Mesenchymal stem cell (in vitro differentiated cells and primary cell): ENCODE measurements around the gene OXSR1.

ENCODE experiments used
- DNase-seq: peaks from one replicate; pipeline ENCODE4 v3.0.0-alpha.2; 2013
- H2AFZ ChIP-seq: one replicate; pipeline ENCODE4 v1.6.1; 2013; ENCODE audit warnings: low read depth, mild to moderate bottlenecking, control low read depth, inconsistent platforms, low read length, moderate library complexity
- H2AK5ac ChIP-seq: 2 replicates; pipeline ENCODE4 v1.6.1; 2013; ENCODE audit warnings: low read length, moderate library complexity, mild to moderate bottlenecking, inconsistent platforms; ENCODE audit not compliant: severe bottlenecking
- H2BK120ac ChIP-seq: one replicate; pipeline ENCODE4 v1.6.1; 2013; ENCODE audit warnings: low read depth, mild to moderate bottlenecking, inconsistent platforms, low read length, moderate library complexity
- H2BK12ac ChIP-seq, 2 experiments: one replicate each; pipeline ENCODE4 v1.6.1; 2013; ENCODE audit warnings: inconsistent platforms in 2 of 2, low read length in 2 of 2, mild to moderate bottlenecking in 2 of 2, moderate library complexity in 2 of 2, control low read depth in 1 of 2
- H2BK15ac ChIP-seq: one replicate; pipeline ENCODE4 v1.6.1; 2013; ENCODE audit warnings: mild to moderate bottlenecking, low read depth, inconsistent platforms; ENCODE audit not compliant: poor library complexity, severe bottlenecking
- H2BK5ac ChIP-seq: 2 replicates; pipeline ENCODE4 v1.6.1; 2013; ENCODE audit warnings: low read depth, mild to moderate bottlenecking, low read length, control low read depth, inconsistent platforms; ENCODE audit not compliant: poor library complexity, severe bottlenecking
- H3K14ac ChIP-seq, 2 experiments: one replicate each; pipeline ENCODE4 v1.6.1; 2013; ENCODE audit warnings: inconsistent platforms in 2 of 2, low read length in 2 of 2, control low read depth in 1 of 2, mild to moderate bottlenecking in 1 of 2, moderate library complexity in 1 of 2
- H3K18ac ChIP-seq, 2 experiments: one replicate each; pipeline ENCODE4 v1.6.1; 2013; ENCODE audit warnings: inconsistent platforms in 2 of 2, low read length in 2 of 2, control low read depth in 1 of 2, low read depth in 1 of 2, mild to moderate bottlenecking in 1 of 2
- H3K23ac ChIP-seq, 2 experiments: one replicate each; pipeline ENCODE4 v1.6.1; 2013; ENCODE audit warnings: inconsistent platforms in 2 of 2, low read length in 2 of 2, mild to moderate bottlenecking in 2 of 2, moderate library complexity in 2 of 2, control low read depth in 1 of 2
- H3K27ac ChIP-seq: 2 replicates; pipeline ENCODE4 v1.5.1; 2013; ENCODE audit warnings: mild to moderate bottlenecking, moderate library complexity, low read length, control low read depth, inconsistent platforms; ENCODE audit not compliant: poor library complexity, severe bottlenecking
- H3K27me3 ChIP-seq, 2 experiments: 2 replicates each; pipeline versions ENCODE4 v1.6.1 to v1.7.0; 2013; ENCODE audit warnings: low read length in 2 of 2, mild to moderate bottlenecking in 2 of 2, moderate library complexity in 2 of 2, control low read depth in 1 of 2, inconsistent platforms in 1 of 2; ENCODE audit not compliant: control insufficient read depth in 1 of 2, insufficient read depth in 1 of 2
- H3K36me3 ChIP-seq, 2 experiments: 2 replicates each; pipeline versions ENCODE4 v1.6.1 to v1.7.0; 2013; ENCODE audit warnings: low read length in 2 of 2, control low read depth in 1 of 2, inconsistent platforms in 1 of 2, low read depth in 1 of 2, mild to moderate bottlenecking in 1 of 2; ENCODE audit not compliant: insufficient read depth in 2 of 2, control insufficient read depth in 1 of 2
- H3K4ac ChIP-seq, 2 experiments: one replicate each; pipeline ENCODE4 v1.6.1; 2013; ENCODE audit warnings: inconsistent platforms in 2 of 2, low read length in 2 of 2, mild to moderate bottlenecking in 2 of 2, moderate library complexity in 2 of 2, control low read depth in 1 of 2, low read depth in 1 of 2
- H3K4me1 ChIP-seq: 2 replicates; pipeline ENCODE4 v1.6.1; 2013; ENCODE audit warnings: low read depth, low read length, control low read depth; ENCODE audit not compliant: control insufficient read depth, insufficient read depth
- H3K4me2 ChIP-seq: 2 replicates; pipeline ENCODE4 v1.6.1; 2013; ENCODE audit warnings: low read length, mild to moderate bottlenecking, inconsistent platforms; ENCODE audit not compliant: poor library complexity, severe bottlenecking
- H3K4me3 ChIP-seq, 2 experiments: 2 replicates each; pipeline versions ENCODE4 v1.5.1 to v1.7.0; 2013; ENCODE audit warnings: low read length in 2 of 2, mild to moderate bottlenecking in 2 of 2, control low read depth in 1 of 2, low read depth in 1 of 2; ENCODE audit not compliant: insufficient read depth in 1 of 2
- H3K79me1 ChIP-seq: replicated peaks from 2 replicates; pipeline ENCODE4 v1.6.1; 2013; ENCODE audit warnings: mild to moderate bottlenecking, control low read depth, low read length, inconsistent platforms; ENCODE audit not compliant: poor library complexity, severe bottlenecking
- H3K9ac ChIP-seq: 2 replicates; pipeline ENCODE4 v1.7.0; 2013; ENCODE audit warnings: mild to moderate bottlenecking, low read length, moderate library complexity
- H3K9me3 ChIP-seq: 2 replicates; pipeline ENCODE4 v1.7.0; 2013; ENCODE audit warnings: mild to moderate bottlenecking, low read length; ENCODE audit not compliant: control insufficient read depth
- H4K8ac ChIP-seq: one replicate; pipeline ENCODE4 v1.6.1; 2013; ENCODE audit warnings: inconsistent platforms, mild to moderate bottlenecking, low read length, moderate library complexity
- H4K91ac ChIP-seq: one replicate; pipeline ENCODE4 v1.6.1; 2013; ENCODE audit warnings: mild to moderate bottlenecking, low read length, inconsistent platforms
- WGBS: methylation state at CpG from one replicate; pipeline ENCODE4 v1.1.7; 2013; ENCODE audit warnings: mixed read lengths; 5-methylcytosine and 5-hydroxymethylcytosine counted together

The OXSR1 gene

DNA sequence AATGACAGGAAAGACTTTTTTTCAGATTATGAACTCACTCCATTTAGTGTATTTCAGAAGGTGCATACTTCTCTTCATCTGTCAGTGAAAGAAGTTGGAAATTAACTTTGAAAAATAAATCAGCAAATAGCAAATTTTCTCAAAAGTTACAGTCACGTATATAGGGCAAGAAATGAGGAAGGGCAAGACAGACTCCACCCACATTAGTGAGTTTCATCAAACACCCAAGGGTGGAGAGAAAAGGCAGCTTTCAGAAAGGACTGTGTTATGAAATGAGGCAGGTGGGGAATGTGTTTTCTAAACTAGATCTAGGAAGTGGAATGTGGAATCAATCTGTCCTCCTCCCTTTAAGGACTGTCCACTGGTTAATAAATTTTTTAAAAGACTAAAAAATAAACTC lies 103.2 kb downstream of the OXSR1 start:
- Histone ChIP-seq H3K4me2 (no peak overlapping the region), H2BK12ac (no peak overlapping the region), H3K9me3 (no peaks in the 10 kb centered on the region), H3K9ac (no peak overlapping the region), H4K91ac (no peak overlapping the region), H2BK120ac (no peak overlapping the region), H2AK5ac (no peak overlapping the region), H3K18ac (no peak overlapping the region), H3K4me1 (peaks cover 12% of the 10 kb centered on the region), H2BK15ac (no peak overlapping the region), H2BK5ac (no peak overlapping the region), H3K27ac (no peak overlapping the region), H3K23ac (no peak overlapping the region), H3K27me3 (no peaks in the 10 kb centered on the region), H2AFZ (no peak overlapping the region), H3K36me3 (peaks cover 6 to 14% of the 10 kb centered on the region in 2 experiments), H3K4me3 (no peak overlapping the region), H3K4ac (no peak overlapping the region), H4K8ac (no peak overlapping the region), H3K79me1 (no peaks in the 10 kb centered on the region), H3K14ac (no peak overlapping the region)
- no CpG with 5 or more reads among the region's 1 CpG for WGBS
- DNase-seq: no peak

GRCh38 chr3:38270606-38271005 lies 105.3 kb downstream of the OXSR1 start:
- Histone ChIP-seq H3K79me1 (no peaks in the 10 kb centered on the region), H3K4me3 (no peak overlapping the region), H3K9ac (no peak overlapping the region), H3K23ac (no peak overlapping the region), H2BK15ac (no peak overlapping the region), H4K8ac (no peak overlapping the region), H3K9me3 (no peaks in the 10 kb centered on the region), H2AFZ (no peak overlapping the region), H2BK12ac (no peak overlapping the region), H3K14ac (no peak overlapping the region), H3K4me2 (no peak overlapping the region), H3K18ac (no peak overlapping the region), H3K4me1 (peaks cover 6% of the 10 kb centered on the region), H3K4ac (no peak overlapping the region), H2AK5ac (no peak overlapping the region), H4K91ac (no peak overlapping the region), H3K36me3 (peaks cover 10 to 31% of the 10 kb centered on the region in 2 experiments), H3K27me3 (no peaks in the 10 kb centered on the region), H2BK5ac (no peak overlapping the region), H3K27ac (no peak overlapping the region), H2BK120ac (no peak overlapping the region)
- 55% methylated on average over 2 of the region's 3 CpGs for WGBS
- DNase-seq: peak; percentile 11

GRCh38 chr3:38271553-38271952 lies 106.2 kb downstream of the OXSR1 start:
- Histone ChIP-seq H3K36me3 (peaks cover 7 to 35% of the 10 kb centered on the region in 2 experiments), H3K27ac (no peak overlapping the region), H4K8ac (no peak overlapping the region), H3K14ac (no peak overlapping the region), H3K79me1 (no peaks in the 10 kb centered on the region), H2BK120ac (no peak overlapping the region), H4K91ac (no peak overlapping the region), H3K27me3 (no peaks in the 10 kb centered on the region), H2BK15ac (no peak overlapping the region), H3K4me3 (no peak overlapping the region), H3K4me2 (no peak overlapping the region), H2AFZ (no peak overlapping the region), H3K9me3 (no peaks in the 10 kb centered on the region), H3K18ac (no peak overlapping the region), H3K9ac (no peak overlapping the region), H3K23ac (no peak overlapping the region), H3K4ac (no peak overlapping the region), H3K4me1 (peaks cover 6% of the 10 kb centered on the region), H2BK12ac (no peak overlapping the region), H2AK5ac (no peak overlapping the region), H2BK5ac (no peak overlapping the region)
- no peak for DNase-seq
- 97% methylated on average over 3 of the region's 5 CpGs for WGBS

DNA sequence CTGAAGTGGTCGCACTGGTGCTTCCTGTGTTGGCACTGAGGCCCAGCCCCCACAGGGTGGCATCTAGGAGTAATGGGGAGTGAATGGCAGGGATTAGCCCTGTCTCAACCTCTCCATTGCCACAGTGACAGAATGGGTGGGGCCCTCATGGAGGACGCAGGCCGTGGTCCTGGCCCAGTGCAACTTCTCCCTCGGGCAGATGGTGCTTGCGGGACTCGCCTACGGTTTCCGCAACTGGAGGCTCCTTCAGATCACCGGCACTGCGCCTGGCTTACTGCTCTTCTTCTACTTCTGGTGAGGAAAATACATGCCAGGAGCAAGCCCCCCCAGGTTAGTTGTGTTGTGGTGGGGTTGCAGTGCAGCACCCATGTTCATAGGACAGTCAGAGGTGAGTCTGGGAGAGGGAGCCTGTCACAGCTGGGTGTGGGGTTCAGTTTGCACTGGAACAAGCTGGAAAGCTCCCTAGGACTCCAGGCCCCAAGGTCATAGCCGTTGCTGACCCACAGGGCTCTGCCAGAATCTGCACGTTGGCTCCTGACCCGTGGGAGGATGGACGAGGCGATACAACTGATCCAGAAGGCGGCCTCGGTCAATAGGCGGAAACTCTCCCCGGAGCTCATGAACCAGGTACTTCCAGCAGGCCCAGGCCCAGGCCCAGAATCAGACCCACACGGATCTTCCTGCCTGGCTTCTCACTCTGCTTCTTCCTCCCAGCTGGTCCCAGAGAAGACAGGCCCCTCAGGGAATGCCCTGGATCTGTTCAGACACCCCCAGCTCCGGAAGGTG lies 109.7 kb downstream of the OXSR1 start:
- no peak overlapping the region for H2BK15ac ChIP-seq
- no peak overlapping the region for H2BK12ac ChIP-seq
- H3K4me3 ChIP-seq: no peak overlapping the region
- no peaks in the 10 kb centered on the region for H3K79me1 ChIP-seq
- no peak overlapping the region for H4K91ac ChIP-seq
- 95% methylated on average over 21 of the region's 21 CpGs for WGBS
- H2BK5ac ChIP-seq: no peak overlapping the region
- H3K27me3 ChIP-seq: no peaks in the 10 kb centered on the region
- no peak for DNase-seq
- H3K9me3 ChIP-seq: no peaks in the 10 kb centered on the region
- no peak overlapping the region for H3K4ac ChIP-seq
- no peak overlapping the region for H3K9ac ChIP-seq
- H4K8ac ChIP-seq: no peak overlapping the region
- H3K27ac ChIP-seq: no peak overlapping the region
- H2AK5ac ChIP-seq: no peak overlapping the region
- H3K4me2 ChIP-seq: no peak overlapping the region
- peaks cover 15 to 49% of the 10 kb centered on the region in 2 experiments for H3K36me3 ChIP-seq
- H2AFZ ChIP-seq: no peak overlapping the region
- no peak overlapping the region for H3K23ac ChIP-seq
- H3K4me1 ChIP-seq: no peaks in the 10 kb centered on the region
- H3K18ac ChIP-seq: no peak overlapping the region
- no peak overlapping the region for H2BK120ac ChIP-seq
- no peak overlapping the region for H3K14ac ChIP-seq
